Measurements from ENCODE around the gene ANXA3. TPM values are rescaled to one million over a fixed set of nuclear protein-coding genes. Genes with fewer than 3 reads are reported as not detected.
"Not testable (repeated sequence)": the region's sequence is repeated elsewhere in the genome, so short reads cannot be mapped to it uniquely, and the experiment has no call there.

Gene ANXA3, protein sequence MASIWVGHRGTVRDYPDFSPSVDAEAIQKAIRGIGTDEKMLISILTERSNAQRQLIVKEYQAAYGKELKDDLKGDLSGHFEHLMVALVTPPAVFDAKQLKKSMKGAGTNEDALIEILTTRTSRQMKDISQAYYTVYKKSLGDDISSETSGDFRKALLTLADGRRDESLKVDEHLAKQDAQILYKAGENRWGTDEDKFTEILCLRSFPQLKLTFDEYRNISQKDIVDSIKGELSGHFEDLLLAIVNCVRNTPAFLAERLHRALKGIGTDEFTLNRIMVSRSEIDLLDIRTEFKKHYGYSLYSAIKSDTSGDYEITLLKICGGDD
- 10 to 100 TPM; 17.9 to 24.0 TPM for total RNA-seq

GRCh38 chr4:78551420-78552351 is at the start of gene ANXA3:
Gene ANXA3 (plus strand): TSS chr4:78551770. CDS start chr4:78554474, 2,704 bp downstream.
- DNase-seq (ENCODE audit: low spot score) (no peak), ATAC-seq (ENCODE audit: insufficient number of reproducible peaks, low FRiP score, low read depth) (no peak)
- Histone ChIP-seq H3K27ac (peak within 1 kb of the TSS; percentile 41 to 50), H3K4me1 (ENCODE audit: control insufficient read depth in 1 of 2, low read depth in 2 of 2) (peaks cover 11 to 13% of the 10 kb centered on the region in 2 donors), H3K27me3 (replicated peaks; ENCODE audit: insufficient read depth) (no peaks in the 10 kb centered on the region), H3K9me3 (no peaks in the 10 kb centered on the region), H3K4me3 (peak within 1 kb of the TSS; percentile 78), H3K36me3 (no peaks in the 10 kb centered on the region)
- TF ChIP-seq CTCF (IDR thresholded peaks at IDR 0.05) = no peak

GRCh38 chr4:78506260-78506659 is 45.3 kb upstream of the ANXA3 start:
- H3K4me3 ChIP-seq; H3K27ac ChIP-seq; H3K36me3 ChIP-seq; ATAC-seq (ENCODE audit: insufficient number of reproducible peaks, low FRiP score, low read depth); DNase-seq (ENCODE audit: low spot score); H3K27me3 ChIP-seq (replicated peaks; ENCODE audit: insufficient read depth); H3K4me1 ChIP-seq (ENCODE audit: control insufficient read depth in 1 of 2, low read depth in 2 of 2); H3K9me3 ChIP-seq: not testable (repeated sequence)

DNA sequence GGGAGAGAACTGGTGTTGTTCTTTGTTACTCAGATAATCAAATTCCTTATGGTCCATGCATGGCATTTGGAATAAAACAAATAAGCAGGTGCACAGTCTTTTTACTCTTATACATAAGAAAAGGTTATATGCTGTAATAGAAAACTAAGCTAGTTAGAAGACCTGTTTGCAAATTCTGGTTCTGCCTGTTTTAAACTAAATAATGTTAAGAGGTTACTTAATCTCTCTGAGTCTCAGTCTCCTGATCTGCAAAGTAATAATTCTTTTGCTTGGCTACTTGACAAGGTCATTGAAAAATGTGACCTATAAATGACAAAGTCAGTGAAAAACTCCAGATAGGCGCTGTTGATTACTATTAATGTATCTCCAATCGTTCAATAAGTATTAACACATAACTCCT is 42.5 kb upstream of the ANXA3 start:
- TF ChIP-seq CTCF (IDR thresholded peaks at IDR 0.05) = no peak
- Histone ChIP-seq H3K27me3 (replicated peaks; ENCODE audit: insufficient read depth) (no peaks in the 10 kb centered on the region), H3K27ac (no peak overlapping the region), H3K4me3 (no peak overlapping the region), H3K36me3 (no peaks in the 10 kb centered on the region), H3K4me1 (ENCODE audit: control insufficient read depth in 1 of 2, low read depth in 2 of 2) (no peaks in the 10 kb centered on the region), H3K9me3 (no peaks in the 10 kb centered on the region)
- no peak for DNase-seq (ENCODE audit: low spot score)
- no peak for ATAC-seq (ENCODE audit: insufficient number of reproducible peaks, low FRiP score, low read depth)

DNA sequence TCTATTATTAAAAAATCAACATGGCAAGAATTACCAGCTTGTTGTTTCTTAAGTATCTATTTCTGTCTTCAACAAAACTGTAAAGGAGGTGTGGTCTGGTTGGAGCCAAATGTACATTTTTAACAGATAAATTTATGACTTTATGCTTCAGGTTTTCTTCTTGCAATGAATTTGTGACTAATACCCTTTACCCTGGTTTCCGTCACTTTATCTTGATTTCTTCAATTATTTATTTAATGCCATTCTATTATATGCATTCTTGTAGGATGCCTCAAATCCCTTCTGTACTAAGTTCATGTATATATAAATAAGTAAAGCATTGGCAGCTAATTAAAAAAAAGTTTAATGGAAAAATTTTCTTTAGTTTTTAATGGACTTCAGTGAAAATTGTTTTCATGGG is 41.5 kb upstream of the ANXA3 start:
- DNase-seq (ENCODE audit: low spot score) (no peak), ATAC-seq (ENCODE audit: insufficient number of reproducible peaks, low FRiP score, low read depth) (no peak)
- no peaks in the 10 kb centered on the region for H3K4me1 ChIP-seq (ENCODE audit: control insufficient read depth in 1 of 2, low read depth in 2 of 2)
- H3K9me3 ChIP-seq = no peaks in the 10 kb centered on the region
- no peaks in the 10 kb centered on the region for H3K27me3 ChIP-seq (replicated peaks; ENCODE audit: insufficient read depth)
- H3K36me3 ChIP-seq = no peaks in the 10 kb centered on the region
- H3K4me3 ChIP-seq = no peak overlapping the region
- TF ChIP-seq CTCF (IDR thresholded peaks at IDR 0.05) = no peak
- H3K27ac ChIP-seq = no peak overlapping the region

- no peak for DNase-seq (ENCODE audit: low spot score)
Measured at GRCh38 chr4:78510681-78511080, 40.9 kb upstream of the ANXA3 start.

More at GRCh38 chr4:78510681-78511080, 40.9 kb upstream of the ANXA3 start:
- H3K4me3 ChIP-seq = no peak overlapping the region
- H3K27ac ChIP-seq = no peak overlapping the region
- H3K36me3 ChIP-seq = no peaks in the 10 kb centered on the region
- no peaks in the 10 kb centered on the region for H3K4me1 ChIP-seq (ENCODE audit: control insufficient read depth in 1 of 2, low read depth in 2 of 2)
- no peaks in the 10 kb centered on the region for H3K9me3 ChIP-seq
- ATAC-seq (ENCODE audit: insufficient number of reproducible peaks, low FRiP score, low read depth) = no peak
- TF ChIP-seq CTCF (IDR thresholded peaks at IDR 0.05) = no peak
- H3K27me3 ChIP-seq (replicated peaks; ENCODE audit: insufficient read depth) = no peaks in the 10 kb centered on the region

All from thoracic aorta (tissue), 2 donors.